K562 (cell line): ENCODE data around the gene GLDN. TPM values are rescaled to one million over a fixed set of nuclear protein-coding genes. Genes with fewer than 3 reads are reported as not detected.

Experiments used
- ATAC-seq: fragments of 200-7000 bp; cut with Tn5 transposase; 3 replicates; pipeline ENCODE4 v1.9.1; 2020; ENCODE audit warnings: moderate library complexity
- BruUV-seq: library from RNA; stranded (reverse); fragments of 400-500 nt; replicated peaks from 2 replicates; lab custom pipeline; 2021; lab: Mats Ljungman, UMichigan
- CTCF ChIA-PET: fragments of 300-600 bp; formaldehyde crosslinking; extraction: SDS; loops from one replicate; lab custom pipeline; 2021; ENCODE audit warnings: low intra/inter-chr PET ratio; lab: Yijun Ruan, JAX
- POLR2A ChIA-PET: fragments of 300-600, 350-650 bp; sonication (Branson Sonifier 250); formaldehyde crosslinking; extraction: SDS; loops from one replicate; lab custom pipeline; 2021; ENCODE audit warnings: antibody characterized with exemption, inconsistent platforms; lab: Yijun Ruan, JAX
- DNase-seq, 4 experiments: peaks; one replicate each; pipeline versions ENCODE4 v3.0.0 to v3.0.0-alpha.2; 2011 to 2018; ENCODE audit warnings: low spot score in 3 of 4, mixed read lengths in 3 of 4; ENCODE audit errors: extremely low read depth in 1 of 4
- FAIRE-seq: peaks from 2 replicates; lab custom pipeline; 2011; peaks lifted over from hg19 to GRCh38; lab: Jason Lieb, UNC
- H2AFZ ChIP-seq: 2 replicates; pipeline ENCODE4 v1.6.0; 2011; ENCODE audit warnings: low read depth, low read length, control low read depth, inconsistent platforms
- H3K27ac ChIP-seq: fragments of 200-600 bp; 3 replicates; pipeline ENCODE4 v1.8.0; 2011; ENCODE audit warnings: low read depth, mild to moderate bottlenecking, control low read depth, inconsistent platforms, low read length, moderate library complexity, mixed read lengths; ENCODE audit errors: extremely low read depth
- H3K27me3 ChIP-seq, 2 experiments: fragments of 300-600 bp in 1 of 2; 2 replicates in 1 of 2; 3 replicates in 1 of 2; pipeline versions ENCODE4 v1.6.0 to v1.8.0; 2011; ENCODE audit warnings: inconsistent platforms in 2 of 2, low read length in 2 of 2, mild to moderate bottlenecking in 1 of 2, mixed read lengths in 1 of 2, moderate library complexity in 1 of 2; ENCODE audit not compliant: control insufficient read depth in 2 of 2, insufficient read depth in 2 of 2
- H3K36me3 ChIP-seq: fragments of 300-600 bp; 3 replicates; pipeline ENCODE4 v1.8.0; 2011; ENCODE audit warnings: mild to moderate bottlenecking, low read length, inconsistent platforms; ENCODE audit not compliant: control insufficient read depth, insufficient read depth
- H3K4me1 ChIP-seq, 2 experiments: fragments of 200-600 bp in 1 of 2; replicated peaks in 1 of 2; 2 replicates in 1 of 2; 3 replicates in 1 of 2; pipeline versions ENCODE4 v1.5.1 to v1.8.0; 2011; ENCODE audit warnings: inconsistent platforms in 2 of 2, low read length in 2 of 2, mild to moderate bottlenecking in 1 of 2, mixed read lengths in 1 of 2, moderate library complexity in 1 of 2; ENCODE audit not compliant: control insufficient read depth in 2 of 2, insufficient read depth in 2 of 2
- H3K4me2 ChIP-seq: 2 replicates; pipeline ENCODE4 v1.6.1; 2011; ENCODE audit warnings: low read length, control low read depth, inconsistent platforms, mixed read lengths; ENCODE audit not compliant: insufficient read depth
- H3K4me3 ChIP-seq: fragments of 200-600 bp; sonication (generic), shearing (Covaris generic); 2 replicates; pipeline ENCODE4 v1.5.1; 2016; ENCODE audit warnings: control low read depth, inconsistent platforms
- H3K79me2 ChIP-seq: fragments of 200-600 bp; 3 replicates; pipeline ENCODE4 v1.8.0; 2011; ENCODE audit warnings: low read length, inconsistent platforms; ENCODE audit not compliant: control insufficient read depth, insufficient read depth
- H3K9ac ChIP-seq, 2 experiments: 2 replicates each; pipeline versions ENCODE4 v1.6.0 to v1.6.1; 2011; ENCODE audit warnings: low read depth in 2 of 2, low read length in 2 of 2, control low read depth in 1 of 2, inconsistent platforms in 1 of 2, mild to moderate bottlenecking in 1 of 2, mixed read lengths in 1 of 2; ENCODE audit not compliant: insufficient read depth in 1 of 2
- H3K9me1 ChIP-seq: one replicate; pipeline ENCODE4 v1.6.0; 2011; ENCODE audit warnings: inconsistent platforms, mild to moderate bottlenecking, low read length, moderate library complexity; ENCODE audit not compliant: control insufficient read depth, insufficient read depth
- H3K9me3 ChIP-seq: replicated peaks from 2 replicates; pipeline ENCODE4 v1.5.1; 2011; ENCODE audit warnings: low read depth, low read length, inconsistent platforms; ENCODE audit not compliant: control insufficient read depth, insufficient read depth
- H4K20me1 ChIP-seq: replicated peaks from 2 replicates; pipeline ENCODE4 v1.6.1; 2011; ENCODE audit warnings: low read length, inconsistent platforms, mixed read lengths; ENCODE audit not compliant: control insufficient read depth, insufficient read depth
- BDP1 ChIP-seq: IDR thresholded peaks from 3 replicates; pipeline ENCODE4 v1.6.1; 2011; ENCODE audit not compliant: insufficient read length, insufficient read depth
- GATAD2A ChIP-seq: fragments of 450-650 bp; IDR thresholded peaks from 2 replicates; pipeline ENCODE4 v1.6.1; 2017
- MXD1 ChIP-seq: fragments of 250-450 bp; sonication (Bioruptor Pico); IDR thresholded peaks from 2 replicates; pipeline ENCODE4 v1.8.0; 2021; ENCODE audit warnings: borderline replicate concordance, mild to moderate bottlenecking, moderate library complexity; ENCODE audit not compliant: poor library complexity, severe bottlenecking
- NR1H2 ChIP-seq: sonication (generic); formaldehyde crosslinking; IDR thresholded peaks from 2 replicates; pipeline ENCODE4 v1.4.0; 2020; ENCODE audit warnings: mild to moderate bottlenecking, missing genetic modification reagents
- PML ChIP-seq: IDR thresholded peaks from 2 replicates; pipeline ENCODE4 v1.6.1; 2012; ENCODE audit warnings: low read length, inconsistent platforms
- SIN3A ChIP-seq, 2 experiments: fragments of 150-350 bp in 1 of 2; IDR thresholded peaks; 2 replicates each; pipeline ENCODE4 v1.6.1; 2011 to 2016; ENCODE audit warnings: borderline replicate concordance in 2 of 2, low read depth in 2 of 2, low read length in 2 of 2, mild to moderate bottlenecking in 2 of 2, moderate library complexity in 2 of 2; ENCODE audit not compliant: control insufficient read depth in 1 of 2
- TCF7L2 ChIP-seq: fragments of 150-350 bp; IDR thresholded peaks from 2 replicates; pipeline ENCODE4 v1.6.1; 2016; ENCODE audit warnings: low read depth, mild to moderate bottlenecking, low read length, moderate library complexity
- TRIM28 ChIP-seq: fragments of 450-650 bp; IDR thresholded peaks from 2 replicates; pipeline ENCODE4 v1.6.1; 2017
- ZNF133 ChIP-seq: fragments of 250-450 bp; sonication (Bioruptor Pico); IDR thresholded peaks from 2 replicates; pipeline ENCODE4 v1.4.0; 2020; ENCODE audit warnings: mild to moderate bottlenecking
- ZNF134 ChIP-seq: fragments of 250-450 bp; sonication (Bioruptor Pico); conservative IDR thresholded peaks from 2 replicates; pipeline ENCODE4 v1.4.0; 2020
- ZNF24 ChIP-seq: fragments of 450-650 bp; IDR thresholded peaks from 2 replicates; pipeline ENCODE4 v1.6.1; 2016
- ZNF57 ChIP-seq: fragments of 450-650 bp; formaldehyde crosslinking; IDR thresholded peaks from 2 replicates; pipeline ENCODE4 v1.4.0; 2020; ENCODE audit warnings: mild to moderate bottlenecking, moderate library complexity
- WGBS: fragments of 100-300 bp; shearing (Covaris generic); methylation state at CpG from one replicate; pipeline ENCODE4 v1.1.6; 2016; ENCODE audit warnings: low coverage, mixed read lengths; ENCODE audit not compliant: insufficient coverage; ENCODE audit errors: missing lambda C conversion rate; 5-methylcytosine and 5-hydroxymethylcytosine counted together
- in situ Hi-C: fragments of 300-500 bp; cut with MboI; formaldehyde crosslinking; loops from 4 replicates; pipeline ENCODE4 v1.15.0; 2018; ENCODE audit warnings: inconsistent platforms, mixed read lengths
- intact Hi-C: fragments of 100-400 bp; cut with micrococcal nuclease; formaldehyde crosslinking; loops from 2 replicates; pipeline ENCODE4 v1.14.2; 2022
- polyA plus RNA-seq, 8 experiments: library from polyadenylated mRNA; depleted of rRNA in 4 of 8; stranded (reverse) in 5 of 8; unstranded in 3 of 8; fragments of >200 nt; fragmentation: Nextera tagmentation in 2 of 8; fragmentation: Illumina TruSeq in 1 of 8; extraction: Ambion mirVana in 2 of 8; extraction: Trizol in 1 of 8; gene quantifications; 2 replicates each; pipeline versions ENCODE4 v1.2.1 to v1.2.3, GENCODE V29; 2011 to 2014; ENCODE audit warnings: inconsistent platforms in 1 of 8, missing spikeins in 1 of 8
- total RNA-seq, 7 experiments: library from RNA; depleted of rRNA in 6 of 7; stranded (reverse); fragments of >200 nt in 6 of 7; fragmentation: Illumina TruSeq in 2 of 7; extraction: Trizol in 2 of 7; gene quantifications; 2 replicates each; pipeline versions ENCODE4 v1.2.1 to v1.2.3, GENCODE V29; 2011 to 2021; ENCODE audit warnings: low replicate concordance in 1 of 7
- TF ChIP-seq, protein P1 (sequence below): fragments of 450-650 bp; formaldehyde crosslinking; IDR thresholded peaks from 2 replicates; pipeline ENCODE4 v1.4.0; 2020; ENCODE audit warnings: mild to moderate bottlenecking, mixed read lengths
- TF ChIP-seq, protein P2 (sequence below): fragments of 450-650 bp; formaldehyde crosslinking; IDR thresholded peaks from 2 replicates; pipeline ENCODE4 v1.4.0; 2022; ENCODE audit warnings: missing genetic modification characterization

GLDN gene
- total and polyA plus RNA-seq, 9 of the 15 experiments (the other 6 are each of a cell fraction or from before 2014, with no cell fraction given) = 0.05 to 0.33 (median 0.18) TPM

DNA sequence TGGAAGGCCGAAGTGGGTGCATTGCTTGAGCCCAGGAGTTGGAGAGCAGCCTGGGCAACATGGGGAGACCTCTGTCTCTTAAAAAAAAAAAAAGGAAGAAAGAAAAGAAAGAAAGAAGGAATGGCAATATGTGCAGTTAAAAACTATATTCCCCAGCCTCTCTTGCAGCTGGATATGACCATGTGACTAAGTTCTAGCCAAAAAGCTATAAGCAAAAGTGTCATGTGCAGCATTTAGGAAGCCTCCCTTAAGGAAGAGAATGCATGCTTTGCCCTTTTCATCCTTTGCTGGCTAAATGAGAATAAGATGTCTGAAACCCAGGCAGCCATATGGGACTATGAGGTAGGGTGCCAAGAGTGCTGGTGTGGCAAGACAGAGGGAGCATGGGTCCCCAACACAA is 24.8 kb upstream of the GLDN start:
- FAIRE-seq = no peak
- in situ Hi-C loops = no loop called here
- POLR2A ChIA-PET = no interaction called here

More for the DNA sequence above, 24.8 kb upstream of the GLDN start:
- H3K9me3 ChIP-seq = no peaks in the 10 kb centered on the region
- no peak for ATAC-seq
- no peak overlapping the region for H3K9ac ChIP-seq
- no peaks in the 10 kb centered on the region for H3K9me1 ChIP-seq
- H4K20me1 ChIP-seq = no peaks in the 10 kb centered on the region; the same call in 1 of the 2 replicates
- no peaks in the 10 kb centered on the region for H3K4me1 ChIP-seq
- DNase-seq = no peak
- CTCF ChIA-PET = no interaction called here
- TF ChIP-seq GATAD2A (no peak), NR1H2 (CRISPR knock-in tag) (no peak), TCF7L2 (no peak), ZNF24 (no peak), ZNF57 (CRISPR knock-in tag) (no peak), SIN3A (IDR thresholded peaks at IDR 0.05; ENCODE audit: borderline replicate concordance in 2 of 2, control insufficient read depth in 1 of 2, low read depth in 2 of 2, low read length in 2 of 2) (no peak), ZNF133 (CRISPR knock-in tag) (no peak), ZNF134 (CRISPR knock-in tag) (no peak), MXD1 (CRISPR knock-in tag) (no peak), PML (no peak), BDP1 (no peak), TRIM28 (no peak)
- TF ChIP-seq, protein P1, sequence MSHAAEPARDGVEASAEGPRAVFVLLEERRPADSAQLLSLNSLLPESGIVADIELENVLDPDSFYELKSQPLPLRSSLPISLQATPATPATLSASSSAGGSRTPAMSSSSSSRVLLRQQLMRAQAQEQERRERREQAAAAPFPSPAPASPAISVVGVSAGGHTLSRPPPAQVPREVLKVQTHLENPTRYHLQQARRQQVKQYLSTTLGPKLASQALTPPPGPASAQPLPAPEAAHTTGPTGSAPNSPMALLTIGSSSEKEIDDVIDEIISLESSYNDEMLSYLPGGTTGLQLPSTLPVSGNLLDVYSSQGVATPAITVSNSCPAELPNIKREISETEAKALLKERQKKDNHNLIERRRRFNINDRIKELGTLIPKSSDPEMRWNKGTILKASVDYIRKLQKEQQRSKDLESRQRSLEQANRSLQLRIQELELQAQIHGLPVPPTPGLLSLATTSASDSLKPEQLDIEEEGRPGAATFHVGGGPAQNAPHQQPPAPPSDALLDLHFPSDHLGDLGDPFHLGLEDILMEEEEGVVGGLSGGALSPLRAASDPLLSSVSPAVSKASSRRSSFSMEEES (CRISPR knock-in tag) = no peak
- TF ChIP-seq, protein P2, sequence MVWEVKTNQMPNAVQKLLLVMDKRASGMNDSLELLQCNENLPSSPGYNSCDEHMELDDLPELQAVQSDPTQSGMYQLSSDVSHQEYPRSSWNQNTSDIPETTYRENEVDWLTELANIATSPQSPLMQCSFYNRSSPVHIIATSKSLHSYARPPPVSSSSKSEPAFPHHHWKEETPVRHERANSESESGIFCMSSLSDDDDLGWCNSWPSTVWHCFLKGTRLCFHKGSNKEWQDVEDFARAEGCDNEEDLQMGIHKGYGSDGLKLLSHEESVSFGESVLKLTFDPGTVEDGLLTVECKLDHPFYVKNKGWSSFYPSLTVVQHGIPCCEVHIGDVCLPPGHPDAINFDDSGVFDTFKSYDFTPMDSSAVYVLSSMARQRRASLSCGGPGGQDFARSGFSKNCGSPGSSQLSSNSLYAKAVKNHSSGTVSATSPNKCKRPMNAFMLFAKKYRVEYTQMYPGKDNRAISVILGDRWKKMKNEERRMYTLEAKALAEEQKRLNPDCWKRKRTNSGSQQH = no peak
- no TSS peak for BruUV-seq
- no peaks in the 10 kb centered on the region for H3K36me3 ChIP-seq
- peaks cover 3 to 10% of the 10 kb centered on the region in 2 experiments; a peak in 3 of 5 replicates for H3K27me3 ChIP-seq
- 9% methylated on average over 1 of the region's 1 CpG for WGBS
- intact Hi-C loops = no loop called here
- H3K27ac ChIP-seq = no peak overlapping the region
- no peak overlapping the region for H2AFZ ChIP-seq
- H3K4me2 ChIP-seq = no peak overlapping the region
- no peak overlapping the region for H3K4me3 ChIP-seq
- no peaks in the 10 kb centered on the region for H3K79me2 ChIP-seq
